NK-92 (cell line): ENCODE measurements around the gene RNF31.

ENCODE experiments used
- DNase-seq: peaks from one replicate; lab custom pipeline; 2025; ENCODE audit not compliant: unreplicated experiment; lab: John Stamatoyannopoulos, UW

The RNF31 gene

DNA sequence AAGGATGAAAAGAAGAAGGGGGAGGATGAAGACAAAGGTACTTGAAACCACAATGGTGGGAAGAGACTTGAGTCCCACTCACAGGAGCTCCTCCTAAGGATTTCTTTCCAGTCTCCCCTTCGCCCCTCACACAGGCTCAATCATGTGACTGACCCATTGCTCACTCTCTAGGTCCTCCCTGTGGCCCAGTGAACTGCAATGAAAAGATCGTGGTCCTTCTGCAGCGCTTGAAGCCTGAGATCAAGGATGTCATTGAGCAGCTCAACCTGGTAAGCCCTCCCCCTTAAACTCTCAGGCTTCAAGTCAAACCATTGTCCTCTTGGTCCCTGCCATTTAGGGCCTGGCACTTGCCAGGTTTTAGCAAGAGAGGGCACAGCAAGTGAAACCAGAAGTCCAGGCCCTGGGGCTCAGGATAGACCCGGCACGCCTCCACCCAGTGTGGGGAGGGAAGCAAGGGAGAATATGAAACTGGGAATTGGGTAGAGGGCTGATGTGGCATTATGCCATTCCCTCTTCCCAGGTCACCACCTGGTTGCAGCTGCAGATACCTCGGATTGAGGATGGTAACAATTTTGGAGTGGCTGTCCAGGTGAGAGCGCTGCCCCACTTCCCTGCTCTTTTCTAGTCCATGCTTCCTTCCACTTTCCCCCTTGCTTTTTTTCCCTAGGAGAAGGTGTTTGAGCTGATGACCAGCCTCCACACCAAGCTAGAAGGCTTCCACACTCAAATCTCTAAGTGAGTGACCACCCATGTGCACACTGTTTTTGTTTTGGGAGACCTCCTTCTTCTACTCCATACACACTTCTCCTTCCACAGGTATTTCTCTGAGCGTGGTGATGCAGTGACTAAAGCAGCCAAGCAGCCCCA, 9.5 kb upstream of the RNF31 start:
- DNase-seq, result no peak

DNA sequence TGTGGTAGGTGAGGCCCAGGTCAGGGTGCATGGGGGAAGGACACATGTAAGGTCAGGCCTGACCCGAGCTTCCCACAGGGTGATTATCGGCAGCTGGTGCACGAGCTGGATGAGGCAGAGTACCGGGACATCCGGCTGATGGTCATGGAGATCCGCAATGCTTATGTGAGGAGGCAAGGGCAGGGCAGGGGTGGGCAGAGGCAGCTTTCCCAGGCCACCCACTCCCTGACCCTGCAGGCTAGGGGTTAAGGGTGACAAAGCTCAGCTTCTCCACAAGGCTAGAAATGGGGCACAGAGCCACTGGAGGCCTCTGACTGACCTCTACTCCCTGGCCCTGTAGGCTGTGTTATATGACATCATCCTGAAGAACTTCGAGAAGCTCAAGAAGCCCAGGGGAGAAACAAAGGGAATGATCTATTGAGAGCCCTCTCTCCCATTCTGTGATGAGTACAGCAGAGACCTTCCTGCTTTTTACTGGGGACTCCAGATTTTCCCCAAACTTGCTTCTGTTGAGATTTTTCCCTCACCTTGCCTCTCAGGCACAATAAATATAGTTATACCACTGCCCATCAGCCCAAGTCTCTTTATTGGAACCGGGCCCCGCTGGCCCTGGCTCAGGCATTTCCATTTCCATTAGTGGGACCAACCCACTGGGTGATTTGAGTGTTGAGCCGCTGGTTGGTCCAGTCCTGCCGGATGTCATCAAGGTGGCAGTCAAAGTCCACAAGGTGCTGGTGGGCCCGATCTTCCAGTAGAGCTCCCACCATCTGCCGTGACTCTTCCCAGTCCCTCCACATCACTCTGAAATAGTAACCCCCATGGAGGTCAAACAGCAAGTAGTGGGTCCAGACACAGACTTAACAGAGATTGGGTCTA, 8.7 kb upstream of the RNF31 start:
- no peak for DNase-seq

DNA sequence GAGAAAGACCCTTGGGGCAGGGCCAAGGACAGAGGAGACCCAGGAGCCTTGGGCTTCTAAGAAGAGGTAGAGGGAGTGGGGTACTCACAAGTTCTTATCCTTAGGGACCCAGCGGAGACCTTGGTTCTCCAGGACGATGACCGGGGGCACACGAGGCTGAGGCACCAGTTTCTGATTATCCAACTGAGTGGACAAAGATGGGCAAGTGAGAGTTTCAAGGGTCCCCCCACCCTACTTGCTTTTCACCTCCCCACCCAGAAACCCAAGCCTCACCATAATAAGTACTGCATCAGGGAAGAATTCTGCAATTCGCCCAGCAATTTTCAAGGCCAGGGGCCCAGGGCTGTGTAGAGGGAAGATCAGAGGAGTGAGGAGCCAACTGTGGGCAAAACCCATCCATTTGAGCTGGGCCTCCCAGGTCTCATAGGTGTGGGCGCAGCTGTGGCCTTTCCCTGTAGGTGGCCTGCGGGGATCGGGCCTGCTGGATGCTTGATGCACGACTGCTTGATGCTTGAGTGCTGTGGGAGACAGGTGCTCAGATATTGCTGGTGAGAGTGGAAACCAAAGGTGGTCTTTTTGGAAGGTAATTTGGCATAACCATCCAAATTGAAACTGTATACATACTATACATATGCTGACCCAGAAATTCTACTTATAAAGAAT, 7.9 kb upstream of the RNF31 start:
- DNase-seq, result no peak

- peak; percentile 98 for DNase-seq
Observed at GRCh38 chr14:24141097-24141880, 6.0 kb upstream of the RNF31 start, which contains the start of gene EMC9. Gene EMC9 (minus strand): TSS chr14:24141591. CDS start chr14:24141304, 287 bp downstream.

GRCh38 chr14:24143511-24143910, 3.8 kb upstream of the RNF31 start:
- no peak for DNase-seq

GRCh38 chr14:24144451-24144850, 2.8 kb upstream of the RNF31 start:
- DNase-seq, result no peak

DNA sequence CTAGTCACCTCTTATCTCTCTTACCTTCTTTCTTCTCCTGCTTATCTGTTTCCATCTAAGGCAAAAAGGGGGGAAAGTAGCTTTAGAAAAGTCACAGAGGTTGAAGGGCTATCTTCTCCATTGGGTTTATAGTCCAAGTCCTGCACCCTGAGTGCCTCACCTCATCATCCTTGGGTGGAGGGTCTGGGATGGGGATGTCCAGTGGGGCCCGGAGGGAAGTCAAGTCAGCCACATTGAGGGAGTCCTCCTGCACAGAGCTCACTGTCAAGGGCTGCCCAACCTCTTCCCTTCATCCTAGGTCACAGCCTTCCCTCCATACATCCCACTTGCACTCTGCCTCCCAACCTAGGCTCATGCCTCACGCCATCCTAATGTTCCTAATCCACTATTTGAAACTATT, 2.1 kb upstream of the RNF31 start:
- no peak for DNase-seq

GRCh38 chr14:24145690-24146452, 1.4 kb upstream of the RNF31 start:
- no peak for DNase-seq

DNA sequence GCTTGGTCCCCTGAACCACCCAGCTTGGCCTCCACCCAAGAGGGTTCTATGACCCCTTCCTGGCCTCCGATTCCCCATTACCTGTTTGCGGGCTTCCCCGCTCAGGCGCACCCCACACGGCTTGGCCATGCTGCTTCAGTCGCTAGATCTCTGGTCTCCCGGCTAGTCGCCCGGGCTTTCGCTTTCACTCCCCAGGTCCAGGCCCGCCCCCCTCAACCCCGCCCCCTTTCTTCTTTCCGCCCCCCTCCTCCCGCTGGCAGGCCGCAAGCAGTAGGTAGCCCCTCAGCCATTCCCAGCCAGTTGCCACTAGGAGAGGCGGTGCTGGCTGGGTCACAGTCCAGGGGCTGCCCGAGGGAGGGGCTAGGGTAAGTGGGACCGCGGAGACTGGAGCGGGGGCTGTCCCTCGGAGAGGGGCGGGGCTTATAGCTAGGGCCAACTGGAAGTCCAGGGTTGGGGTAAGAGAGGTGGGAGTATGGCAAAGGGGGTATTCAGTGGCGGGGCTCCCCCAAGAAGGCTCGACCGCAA, 783 bp upstream of the RNF31 start, which contains the start of gene PSME2:
Gene PSME2, minus strand, starts transcription at position 158 of the 525 bp plus-strand sequence. Its CDS starts 29 bp downstream, at position 129.
- peak; percentile 43 for DNase-seq

GRCh38 chr14:24147761-24148428, 597 bp downstream of the RNF31 start:
- no peak for DNase-seq

- no peak for DNase-seq
Observed at GRCh38 chr14:24149302-24149969, 2.1 kb downstream of the RNF31 start.

- no peak for DNase-seq
Observed at GRCh38 chr14:24150061-24150460, 2.8 kb downstream of the RNF31 start.

GRCh38 chr14:24150567-24150966, 3.3 kb downstream of the RNF31 start:
- no peak for DNase-seq

- no peak for DNase-seq
Observed at GRCh38 chr14:24150993-24151392, 3.7 kb downstream of the RNF31 start.

DNA sequence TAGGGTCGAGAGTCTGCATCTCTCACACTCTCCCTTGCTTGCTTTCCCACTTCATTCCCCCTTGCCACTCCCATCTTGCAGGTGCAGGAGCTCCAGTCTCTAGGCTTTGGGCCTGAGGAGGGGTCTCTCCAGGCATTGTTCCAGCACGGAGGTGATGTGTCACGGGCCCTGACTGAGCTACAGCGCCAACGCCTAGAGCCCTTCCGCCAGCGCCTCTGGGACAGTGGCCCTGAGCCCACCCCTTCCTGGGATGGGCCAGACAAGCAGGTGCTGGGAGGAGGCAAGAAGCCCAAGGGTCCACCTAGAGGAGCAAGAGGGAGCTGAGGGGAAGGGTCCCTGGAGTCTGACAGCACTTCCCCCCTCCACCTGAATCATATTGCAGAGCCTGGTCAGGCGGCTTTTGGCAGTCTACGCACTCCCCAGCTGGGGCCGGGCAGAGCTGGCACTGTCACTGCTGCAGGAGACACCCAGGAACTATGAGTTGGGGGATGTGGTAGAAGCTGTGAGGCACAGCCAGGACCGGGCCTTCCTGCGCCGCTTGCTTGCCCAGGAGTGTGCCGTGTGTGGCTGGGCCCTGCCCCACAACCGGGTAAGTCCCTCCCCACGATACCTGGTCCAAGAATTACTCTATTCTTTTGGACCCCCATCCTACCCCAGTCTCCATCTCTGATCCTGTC, 4.2 kb downstream of the RNF31 start:
- DNase-seq, result no peak

- DNase-seq, result no peak
Observed at GRCh38 chr14:24155100-24155499, 7.8 kb downstream of the RNF31 start.

DNA sequence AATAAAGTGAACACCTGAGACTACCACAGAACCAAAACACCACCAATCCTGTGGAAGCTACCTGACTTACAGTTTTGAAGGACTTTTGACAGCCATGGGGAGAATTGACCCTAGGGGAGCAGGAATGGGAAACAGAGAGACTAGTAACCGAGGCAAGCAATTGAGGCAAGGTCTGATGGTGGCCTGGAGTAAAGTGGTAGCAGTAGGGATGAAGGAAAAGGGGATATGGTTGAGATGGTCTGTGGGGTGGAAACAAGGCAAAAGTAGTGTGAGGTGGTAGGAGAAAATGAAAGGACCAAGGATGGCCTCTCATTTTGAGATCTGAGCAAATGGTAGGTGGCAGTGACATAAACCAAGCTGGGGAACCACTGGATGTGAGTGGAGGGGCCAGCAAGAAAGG, 9.5 kb downstream of the RNF31 start:
- no peak for DNase-seq

GRCh38 chr14:24157331-24157730, 10.0 kb downstream of the RNF31 start:
- DNase-seq, result no peak
